Psoas muscle (tissue), 8 donors: ENCODE results near the gene ZMYND11. TPM values are rescaled to one million over a fixed set of nuclear protein-coding genes. Genes with fewer than 3 reads are reported as not detected.
A peak's percentile ranks its signal among the peaks of the same experiment; 100 is the strongest.

ENCODE experiments used
- ATAC-seq, 4 donors: fragments of 200-7000 bp; cut with Tn5 transposase; one replicate each; pipeline ENCODE4 v1.9.1; 2020; ENCODE audit warnings: moderate library complexity in 3 of 4, mild to moderate bottlenecking in 2 of 4
- DNase-seq, 2 donors: peaks; one replicate each; pipeline ENCODE4 v3.0.0-alpha.2; 2020
- H3K27ac ChIP-seq: fragments of 200-600 bp; one replicate; pipeline ENCODE4 v1.8.0; 2022
- H3K27me3 ChIP-seq, 3 donors: fragments of 200-600 bp in 1 of 3; one replicate each; pipeline versions ENCODE4 v1.6.1 to v1.8.0; 2013 to 2022; ENCODE audit warnings: low read length in 2 of 3, mild to moderate bottlenecking in 2 of 3, moderate library complexity in 1 of 3; ENCODE audit not compliant: insufficient read depth in 3 of 3
- H3K36me3 ChIP-seq, 2 donors: fragments of 200-600 bp in 1 of 2; one replicate each; pipeline versions ENCODE4 v1.6.1 to v1.8.0; 2013 to 2022; ENCODE audit warnings: low read depth in 1 of 2, mild to moderate bottlenecking in 1 of 2, moderate library complexity in 1 of 2; ENCODE audit not compliant: insufficient read depth in 1 of 2
- H3K4me1 ChIP-seq: fragments of 200-600 bp; one replicate; pipeline ENCODE4 v1.8.0; 2022
- H3K4me3 ChIP-seq: fragments of 200-600 bp; one replicate; pipeline ENCODE4 v1.8.0; 2022; ENCODE audit warnings: mild to moderate bottlenecking
- H3K9me3 ChIP-seq: fragments of 200-600 bp; one replicate; pipeline ENCODE4 v1.8.0; 2022
- CTCF ChIP-seq: fragments of 200-600 bp; IDR thresholded peaks from one replicate; pipeline ENCODE4 v1.8.0; 2022; ENCODE audit warnings: antibody characterized with exemption
- WGBS, 3 donors: extraction: QIAGEN DNeasy Blood & Tissue Kit; methylation state at CpG; one replicate each; pipeline versions ENCODE4 v1.1.6 to v1.1.7; 2013; 5-methylcytosine and 5-hydroxymethylcytosine counted together
- intact Hi-C, 2 donors: fragments of 100-400 bp; cut with DNase I; formaldehyde crosslinking; loops; one replicate each; pipeline versions ENCODE4 v1.11.0 to v1.14.2; 2022
- polyA plus RNA-seq, 3 donors: library from polyadenylated mRNA; stranded (reverse); fragments of 200-250 nt; gene quantifications; one replicate each; pipeline ENCODE4 v1.2.3, GENCODE V29; 2013
- total RNA-seq, 4 donors: library from RNA; stranded (reverse); fragmentation: NEBNext Ultra II Directional in 2 of 4; extraction: Animal tissue kit (Norgen Biotek cat#: 25700) in 2 of 4; gene quantifications; one replicate each; pipeline versions ENCODE4 v1.2.1 to v1.2.4, GENCODE V29; 2021 to 2023
- donor health status: healthy with polysubstance abuse.
- donor health status: DM: no; HTN: no; CAD: no; lungs with moderate emphysema.
- donor health status: Bipolar disorder and iron deficiency.
- donor health status: healthy.
- donor health status: DM: yes; HTN: yes; CAD: no.
- donor health status: DM: no; HTN: no; CAD: no.
- donor health status: DM: no; HTN: no; CAD: no.
- donor health status: DM: yes; HTN: yes; CAD: no.

The ZMYND11 gene
- total and polyA plus RNA-seq, 7 donors: 27.2 to 75.9 (median 60.3) TPM

GRCh38 chr10:173741-174140 lies 38.5 kb downstream of the ZMYND11 start:
- Histone ChIP-seq H3K27me3 (no peaks in the 10 kb centered on the region), H3K9me3 (no peaks in the 10 kb centered on the region), H3K36me3 (no peaks in the 10 kb centered on the region), H3K4me1 (no peaks in the 10 kb centered on the region), H3K27ac (no peak overlapping the region), H3K4me3 (no peak overlapping the region)
- DNase-seq (no peak), ATAC-seq (no peak)
- intact Hi-C loops: no loop called here
- no peak for TF ChIP-seq CTCF
- 60 to 77% (median 74%) methylated on average over 4 of the region's 4 CpGs for WGBS, 3 donors

GRCh38 chr10:176677-177076 lies 41.4 kb downstream of the ZMYND11 start:
- Histone ChIP-seq H3K27ac (no peak overlapping the region), H3K9me3 (no peaks in the 10 kb centered on the region), H3K4me1 (no peaks in the 10 kb centered on the region), H3K4me3 (no peak overlapping the region), H3K27me3 (no peaks in the 10 kb centered on the region), H3K36me3 (peaks cover 0 to 18% of the 10 kb centered on the region in 2 donors)
- intact Hi-C loops: no loop called here
- no peak for TF ChIP-seq CTCF
- ATAC-seq (no peak), DNase-seq (no peak)

- Histone ChIP-seq H3K36me3 (peaks cover 1 to 31% of the 10 kb centered on the region in 2 donors), H3K27ac (no peak overlapping the region), H3K4me1 (no peaks in the 10 kb centered on the region), H3K9me3 (no peaks in the 10 kb centered on the region), H3K4me3 (no peak overlapping the region), H3K27me3 (no peaks in the 10 kb centered on the region)
- peak; percentile 45 for TF ChIP-seq CTCF
- ATAC-seq (peak in 2 of 4 donors; percentile 52 to 66), DNase-seq (no peak)
- 40 to 44% (median 43%) methylated on average over 2 of the region's 2 CpGs for WGBS, 3 donors
- intact Hi-C loops: no loop called here
These were observed 43.0 kb downstream of the ZMYND11 start for GRCh38 chr10:178208-178607.

GRCh38 chr10:178723-179122 lies 43.5 kb downstream of the ZMYND11 start:
- TF ChIP-seq CTCF: no peak
- no peaks in the 10 kb centered on the region for H3K9me3 ChIP-seq

GRCh38 chr10:182441-183201 lies 47.4 kb downstream of the ZMYND11 start:
- TF ChIP-seq CTCF: no peak

More at GRCh38 chr10:178723-179122, 43.5 kb downstream of the ZMYND11 start:
- Histone ChIP-seq H3K4me3 (no peak overlapping the region), H3K36me3 (peaks cover 3 to 36% of the 10 kb centered on the region in 2 donors), H3K4me1 (no peaks in the 10 kb centered on the region), H3K27ac (no peak overlapping the region), H3K27me3 (no peaks in the 10 kb centered on the region)
- DNase-seq (no peak), ATAC-seq (no peak)
- intact Hi-C loops: no loop called here

More at GRCh38 chr10:182441-183201, 47.4 kb downstream of the ZMYND11 start:
- Histone ChIP-seq H3K4me1 (no peaks in the 10 kb centered on the region), H3K4me3 (no peak overlapping the region), H3K9me3 (no peaks in the 10 kb centered on the region), H3K27me3 (no peaks in the 10 kb centered on the region), H3K27ac (no peak overlapping the region), H3K36me3 (peaks cover 3 to 37% of the 10 kb centered on the region in 2 donors)
- DNase-seq (no peak), ATAC-seq (peak in 2 of 4 donors; percentile 62 to 69)
- intact Hi-C loops: no loop called here
- WGBS, 3 donors: 85 to 89% (median 86%) methylated on average over 6 of the region's 6 CpGs
